Bronchial epithelial cell (primary cell): ENCODE data around the gene EBLN1. TPM values are rescaled to one million over a fixed set of nuclear protein-coding genes. Genes with fewer than 3 reads are reported as not detected.
"Not testable (repeated sequence)": the region's sequence is repeated elsewhere in the genome, so short reads cannot be mapped to it uniquely, and the experiment has no call there.

Experiments
- DNase-seq: peaks from one replicate; pipeline ENCODE4 v3.0.0-alpha.2; 2010; ENCODE audit warnings: low read depth
- FAIRE-seq: peaks from 2 replicates; lab custom pipeline; 2011; peaks lifted over from hg19 to GRCh38; lab: Jason Lieb, UNC
- H3K27me3 ChIP-seq: 2 replicates; pipeline ENCODE4 v1.5.1; 2011; ENCODE audit warnings: low read length; ENCODE audit not compliant: control insufficient read depth, insufficient read depth
- H3K36me3 ChIP-seq: 2 replicates; pipeline ENCODE4 v1.5.1; 2011; ENCODE audit warnings: low read length; ENCODE audit not compliant: control insufficient read depth, insufficient read depth
- H3K4me3 ChIP-seq: 2 replicates; pipeline ENCODE4 v1.5.1; 2011; ENCODE audit warnings: mild to moderate bottlenecking, low read depth, low read length, control low read depth
- CTCF ChIP-seq: IDR thresholded peaks from 2 replicates; pipeline ENCODE4 v1.5.1; 2011; ENCODE audit warnings: mild to moderate bottlenecking, moderate library complexity, low read length, control low read depth, inconsistent platforms; ENCODE audit not compliant: insufficient read depth, severe bottlenecking
- total RNA-seq: library from RNA; depleted of rRNA; stranded (reverse); fragments of >200 nt; gene quantifications from 2 replicates; pipeline ENCODE4 v1.2.1, GENCODE V29; 2014

The EBLN1 gene
- total RNA-seq, 1 donor from 2014 or later = not detected

- FAIRE-seq = no peak
- H3K36me3 ChIP-seq = no peaks in the 10 kb centered on the region
- DNase-seq = no peak
- no peak for TF ChIP-seq CTCF
- H3K27me3 ChIP-seq = no peaks in the 10 kb centered on the region
- no peak overlapping the region for H3K4me3 ChIP-seq
Measured at GRCh38 chr10:22222236-22223190, 4.7 kb upstream of the EBLN1 start.

GRCh38 chr10:22219308-22219707 lies 1.5 kb upstream of the EBLN1 start:
- FAIRE-seq (peak; percentile 43), DNase-seq (peak; percentile 62)
- no peak for TF ChIP-seq CTCF
- no peaks in the 10 kb centered on the region for H3K27me3 ChIP-seq
- no peaks in the 10 kb centered on the region for H3K36me3 ChIP-seq
- H3K4me3 ChIP-seq = no peak overlapping the region

GRCh38 chr10:22218448-22218847 lies 633 bp upstream of the EBLN1 start:
- FAIRE-seq (no peak), DNase-seq (no peak)
- Histone ChIP-seq H3K27me3 (no peaks in the 10 kb centered on the region), H3K4me3 (no peak overlapping the region), H3K36me3 (no peaks in the 10 kb centered on the region)
- no peak for TF ChIP-seq CTCF

- H3K36me3 ChIP-seq, DNase-seq, H3K27me3 ChIP-seq, FAIRE-seq, H3K4me3 ChIP-seq: not testable (repeated sequence)
Measured at GRCh38 chr10:22217084-22217483, 731 bp downstream of the EBLN1 start.

- FAIRE-seq = no peak
- Histone ChIP-seq H3K36me3 (no peaks in the 10 kb centered on the region), H3K4me3 (no peak overlapping the region), H3K27me3 (no peaks in the 10 kb centered on the region)
- TF ChIP-seq CTCF = no peak
- DNase-seq = no peak
Measured at GRCh38 chr10:22210267-22210666, 7.5 kb downstream of the EBLN1 start.

GRCh38 chr10:22193945-22194344 lies 23.9 kb downstream of the EBLN1 start:
- no peak for TF ChIP-seq CTCF

More at GRCh38 chr10:22193945-22194344, 23.9 kb downstream of the EBLN1 start:
- no peaks in the 10 kb centered on the region for H3K36me3 ChIP-seq
- no peak overlapping the region for H3K4me3 ChIP-seq
- DNase-seq (no peak), FAIRE-seq (no peak)
- no peaks in the 10 kb centered on the region for H3K27me3 ChIP-seq
